Measurements from ENCODE around the gene GRK2. TPM values are rescaled to one million over a fixed set of nuclear protein-coding genes. Genes with fewer than 3 reads are reported as not detected.
A peak's percentile ranks its signal among the peaks of the same experiment; 100 is the strongest.

Gene GRK2
- polyA plus RNA-seq, 2 donors, result 62.4 to 74.2 TPM

GRCh38 chr11:67281552-67282150 is 15.4 kb downstream of the GRK2 start:
- Histone ChIP-seq H3K9me3 (ENCODE audit: control insufficient read depth in 2 of 2, insufficient read depth in 1 of 2, low read depth in 1 of 2, low read length in 1 of 2) (no peaks in the 10 kb centered on the region), H3K36me3 (ENCODE audit: control insufficient read depth in 2 of 2, insufficient read depth in 2 of 2, low read length in 1 of 2) (peaks cover 28 to 79% of the 10 kb centered on the region in 2 donors)
- 91 to 92% methylated on average over 27 of the region's 27 CpGs for WGBS, 2 donors

GRCh38 chr11:67282155-67282875 is 16.0 kb downstream of the GRK2 start:
- Histone ChIP-seq H3K36me3 (ENCODE audit: control insufficient read depth in 2 of 2, insufficient read depth in 2 of 2, low read length in 1 of 2) (peaks cover 28 to 82% of the 10 kb centered on the region in 2 donors), H3K4me3 (ENCODE audit: low read depth in 1 of 2, low read length in 2 of 2) (no peak overlapping the region), H3K9me3 (ENCODE audit: control insufficient read depth in 2 of 2, insufficient read depth in 1 of 2, low read depth in 1 of 2, low read length in 1 of 2) (no peaks in the 10 kb centered on the region), H3K27ac (ENCODE audit: low read depth in 2 of 2, low read length in 1 of 2) (peak overlapping the region in 1 of 2 donors; percentile 18), H3K27me3 (ENCODE audit: control insufficient read depth in 1 of 2, insufficient read depth in 2 of 2, low read length in 2 of 2) (no peaks in the 10 kb centered on the region), H3K4me1 (ENCODE audit: control insufficient read depth in 2 of 2, insufficient read depth in 2 of 2, low read length in 1 of 2) (peaks cover 4 to 16% of the 10 kb centered on the region in 2 donors)
- 85 to 88% methylated on average over 20 of the region's 20 CpGs for WGBS, 2 donors

More at GRCh38 chr11:67281552-67282150, 15.4 kb downstream of the GRK2 start:
- Histone ChIP-seq H3K4me3 (ENCODE audit: low read depth in 1 of 2, low read length in 2 of 2) (no peak overlapping the region), H3K27me3 (ENCODE audit: control insufficient read depth in 1 of 2, insufficient read depth in 2 of 2, low read length in 2 of 2) (no peaks in the 10 kb centered on the region), H3K27ac (ENCODE audit: low read depth in 2 of 2, low read length in 1 of 2) (no peak overlapping the region), H3K4me1 (ENCODE audit: control insufficient read depth in 2 of 2, insufficient read depth in 2 of 2, low read length in 1 of 2) (peaks cover 6 to 19% of the 10 kb centered on the region in 2 donors)

GRCh38 chr11:67282876-67283371 is 16.7 kb downstream of the GRK2 start:
- H3K27me3 ChIP-seq (ENCODE audit: control insufficient read depth in 1 of 2, insufficient read depth in 2 of 2, low read length in 2 of 2), result no peaks in the 10 kb centered on the region
- WGBS, 2 donors, result 93 to 94% methylated on average over 11 of the region's 11 CpGs
- H3K4me3 ChIP-seq (ENCODE audit: low read depth in 1 of 2, low read length in 2 of 2), result no peak overlapping the region
- H3K27ac ChIP-seq (ENCODE audit: low read depth in 2 of 2, low read length in 1 of 2), result peak overlapping the region in 1 of 2 donors; percentile 63
- peaks cover 5 to 18% of the 10 kb centered on the region in 2 donors for H3K4me1 ChIP-seq (ENCODE audit: control insufficient read depth in 2 of 2, insufficient read depth in 2 of 2, low read length in 1 of 2)
- H3K36me3 ChIP-seq (ENCODE audit: control insufficient read depth in 2 of 2, insufficient read depth in 2 of 2, low read length in 1 of 2), result peaks cover 28 to 80% of the 10 kb centered on the region in 2 donors
- no peaks in the 10 kb centered on the region for H3K9me3 ChIP-seq (ENCODE audit: control insufficient read depth in 2 of 2, insufficient read depth in 1 of 2, low read depth in 1 of 2, low read length in 1 of 2)

- peaks cover 28 to 80% of the 10 kb centered on the region in 2 donors for H3K36me3 ChIP-seq (ENCODE audit: control insufficient read depth in 2 of 2, insufficient read depth in 2 of 2, low read length in 1 of 2)
- H3K4me3 ChIP-seq (ENCODE audit: low read depth in 1 of 2, low read length in 2 of 2), result no peak overlapping the region
- 83 to 85% methylated on average over 13 of the region's 13 CpGs for WGBS, 2 donors
- H3K27me3 ChIP-seq (ENCODE audit: control insufficient read depth in 1 of 2, insufficient read depth in 2 of 2, low read length in 2 of 2), result no peaks in the 10 kb centered on the region
- H3K27ac ChIP-seq (ENCODE audit: low read depth in 2 of 2, low read length in 1 of 2), result peak overlapping the region; percentile 38 to 63
- H3K9me3 ChIP-seq (ENCODE audit: control insufficient read depth in 2 of 2, insufficient read depth in 1 of 2, low read depth in 1 of 2, low read length in 1 of 2), result no peaks in the 10 kb centered on the region
- H3K4me1 ChIP-seq (ENCODE audit: control insufficient read depth in 2 of 2, insufficient read depth in 2 of 2, low read length in 1 of 2), result peaks cover 4 to 18% of the 10 kb centered on the region in 2 donors
Measured at GRCh38 chr11:67283481-67283963, 17.2 kb downstream of the GRK2 start.

- Histone ChIP-seq H3K27me3 (ENCODE audit: control insufficient read depth in 1 of 2, insufficient read depth in 2 of 2, low read length in 2 of 2) (no peaks in the 10 kb centered on the region), H3K9me3 (ENCODE audit: control insufficient read depth in 2 of 2, insufficient read depth in 1 of 2, low read depth in 1 of 2, low read length in 1 of 2) (no peaks in the 10 kb centered on the region), H3K4me3 (ENCODE audit: low read depth in 1 of 2, low read length in 2 of 2) (no peak overlapping the region), H3K36me3 (ENCODE audit: control insufficient read depth in 2 of 2, insufficient read depth in 2 of 2, low read length in 1 of 2) (peaks cover 24 to 66% of the 10 kb centered on the region in 2 donors), H3K27ac (ENCODE audit: low read depth in 2 of 2, low read length in 1 of 2) (no peak overlapping the region), H3K4me1 (ENCODE audit: control insufficient read depth in 2 of 2, insufficient read depth in 2 of 2, low read length in 1 of 2) (peaks cover 6 to 16% of the 10 kb centered on the region in 2 donors)
- 88 to 90% methylated on average over 45 of the region's 45 CpGs for WGBS, 2 donors
Measured at GRCh38 chr11:67284811-67285540, 18.7 kb downstream of the GRK2 start.

GRCh38 chr11:67285541-67286498 is 19.5 kb downstream of the GRK2 start:
- Histone ChIP-seq H3K4me3 (ENCODE audit: low read depth in 1 of 2, low read length in 2 of 2) (no peak overlapping the region), H3K27ac (ENCODE audit: low read depth in 2 of 2, low read length in 1 of 2) (peak overlapping the region in 1 of 2 donors; percentile 11), H3K36me3 (ENCODE audit: control insufficient read depth in 2 of 2, insufficient read depth in 2 of 2, low read length in 1 of 2) (peaks cover 22 to 58% of the 10 kb centered on the region in 2 donors), H3K9me3 (ENCODE audit: control insufficient read depth in 2 of 2, insufficient read depth in 1 of 2, low read depth in 1 of 2, low read length in 1 of 2) (no peaks in the 10 kb centered on the region), H3K27me3 (ENCODE audit: control insufficient read depth in 1 of 2, insufficient read depth in 2 of 2, low read length in 2 of 2) (no peaks in the 10 kb centered on the region), H3K4me1 (ENCODE audit: control insufficient read depth in 2 of 2, insufficient read depth in 2 of 2, low read length in 1 of 2) (peaks cover 14 to 24% of the 10 kb centered on the region in 2 donors)
- 74 to 75% methylated on average over 39 of the region's 39 CpGs for WGBS, 2 donors

GRCh38 chr11:67286621-67287333 is 20.5 kb downstream of the GRK2 start:
- 65 to 74% methylated on average over 8 of the region's 8 CpGs for WGBS, 2 donors
- H3K36me3 ChIP-seq (ENCODE audit: control insufficient read depth in 2 of 2, insufficient read depth in 2 of 2, low read length in 1 of 2), result peaks cover 18 to 54% of the 10 kb centered on the region in 2 donors
- no peaks in the 10 kb centered on the region for H3K9me3 ChIP-seq (ENCODE audit: control insufficient read depth in 2 of 2, insufficient read depth in 1 of 2, low read depth in 1 of 2, low read length in 1 of 2)
- H3K27me3 ChIP-seq (ENCODE audit: control insufficient read depth in 1 of 2, insufficient read depth in 2 of 2, low read length in 2 of 2), result no peaks in the 10 kb centered on the region
- H3K4me1 ChIP-seq (ENCODE audit: control insufficient read depth in 2 of 2, insufficient read depth in 2 of 2, low read length in 1 of 2), result peaks cover 15 to 34% of the 10 kb centered on the region in 2 donors
- peak overlapping the region; percentile 95 to 97 for H3K27ac ChIP-seq (ENCODE audit: low read depth in 2 of 2, low read length in 1 of 2)
- H3K4me3 ChIP-seq (ENCODE audit: low read depth in 1 of 2, low read length in 2 of 2), result no peak overlapping the region

- Histone ChIP-seq H3K27me3 (ENCODE audit: control insufficient read depth in 1 of 2, insufficient read depth in 2 of 2, low read length in 2 of 2) (no peaks in the 10 kb centered on the region), H3K9me3 (ENCODE audit: control insufficient read depth in 2 of 2, insufficient read depth in 1 of 2, low read depth in 1 of 2, low read length in 1 of 2) (no peaks in the 10 kb centered on the region), H3K4me1 (ENCODE audit: control insufficient read depth in 2 of 2, insufficient read depth in 2 of 2, low read length in 1 of 2) (peaks cover 15 to 40% of the 10 kb centered on the region in 2 donors), H3K27ac (ENCODE audit: low read depth in 2 of 2, low read length in 1 of 2) (peak overlapping the region; percentile 95 to 97), H3K4me3 (ENCODE audit: low read depth in 1 of 2, low read length in 2 of 2) (no peak overlapping the region), H3K36me3 (ENCODE audit: control insufficient read depth in 2 of 2, insufficient read depth in 2 of 2, low read length in 1 of 2) (peaks cover 18 to 53% of the 10 kb centered on the region in 2 donors)
- WGBS, 2 donors, result 63% methylated on average over 14 of the region's 14 CpGs
Measured at GRCh38 chr11:67287355-67288197, 21.3 kb downstream of the GRK2 start.

All from esophagus (tissue), 2 donors.